ENCODE data around the gene UIMC1.

- TF ChIP-seq CTCF (IDR thresholded peaks at IDR 0.05) (no peak), POLR2A (IDR thresholded peaks at IDR 0.05) (no peak)
These were observed 103.5 kb downstream of the UIMC1 start for GRCh38 chr5:176902911-176903664.

All from right lobe of liver (tissue), 4 donors.